GM12892 (cell line): ENCODE results near the gene KIAA0825.
A peak's percentile ranks its signal among the peaks of the same experiment; 100 is the strongest.

Source experiments
- DNase-seq: peaks from one replicate; pipeline ENCODE4 v3.0.0; 2011; ENCODE audit not compliant: insufficient read length
- FAIRE-seq: peaks from 2 replicates; lab custom pipeline; 2011; peaks lifted over from hg19 to GRCh38; lab: Jason Lieb, UNC
- POLR2A ChIP-seq: IDR thresholded peaks from 2 replicates; pipeline ENCODE4 v1.6.1; 2011; ENCODE audit warnings: low read depth, low read length, control low read depth
- POLR2AphosphoS5 ChIP-seq: IDR thresholded peaks from 2 replicates; pipeline ENCODE4 v1.6.1; 2011; ENCODE audit warnings: low read depth, low read length, control low read depth
- TAF1 ChIP-seq: IDR thresholded peaks from 2 replicates; pipeline ENCODE4 v1.6.1; 2011; ENCODE audit warnings: low read depth, mild to moderate bottlenecking, control low read depth, low read length, borderline replicate concordance

The KIAA0825 gene

DNA sequence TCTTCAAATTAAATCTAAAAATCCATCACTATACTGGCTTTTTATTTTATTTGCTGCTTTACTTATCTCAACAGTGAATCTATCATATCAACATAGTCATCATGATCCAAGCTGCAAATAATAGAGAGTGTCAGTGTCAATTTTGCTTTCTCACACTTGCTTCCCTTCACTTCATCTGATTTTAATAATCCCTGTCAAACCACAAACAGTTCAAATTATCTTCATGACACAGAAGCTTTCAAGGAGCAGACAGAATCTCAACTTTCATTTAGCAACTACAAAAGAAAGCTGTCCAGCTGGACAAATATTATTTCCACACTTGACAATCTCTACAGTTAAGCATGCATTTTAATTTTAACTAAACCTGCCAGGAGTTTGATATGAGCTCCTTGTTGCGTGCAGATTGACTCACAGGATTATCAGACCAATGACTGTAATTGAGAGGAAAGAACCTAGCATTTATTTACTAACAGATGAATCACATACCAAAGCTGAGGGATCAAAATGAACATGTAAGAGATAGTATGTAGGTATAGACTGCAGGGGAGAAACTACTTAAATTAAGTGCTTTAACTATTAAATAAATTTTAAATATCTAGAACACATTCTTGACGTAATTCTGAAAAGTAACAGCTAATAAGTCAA lies 56.0 kb downstream of the KIAA0825 start:
- FAIRE-seq (no peak), DNase-seq (no peak)
- TF ChIP-seq POLR2A (no peak), TAF1 (no peak), POLR2AphosphoS5 (no peak)

DNA sequence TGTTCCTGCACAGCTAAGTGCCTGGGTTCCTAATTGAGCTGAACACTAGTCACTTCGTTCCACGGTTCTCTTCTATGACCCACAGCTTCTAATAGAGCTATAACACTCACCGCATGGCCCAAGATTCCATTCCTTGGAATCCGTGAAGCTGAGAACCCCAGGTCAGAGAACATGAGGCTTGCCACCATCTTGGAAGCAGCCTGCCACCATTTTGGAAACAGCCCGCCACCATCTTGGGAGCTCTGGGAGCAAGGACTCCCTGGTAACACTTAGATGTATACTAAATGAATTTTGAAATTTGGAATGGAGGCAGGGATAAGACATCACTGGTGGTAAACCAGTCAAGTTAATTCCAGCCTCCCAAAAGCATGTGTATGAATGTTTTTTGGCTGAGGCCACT lies 60.4 kb downstream of the KIAA0825 start:
- DNase-seq (no peak), FAIRE-seq (no peak)
- TF ChIP-seq POLR2AphosphoS5 (no peak), POLR2A (no peak), TAF1 (no peak)

DNA sequence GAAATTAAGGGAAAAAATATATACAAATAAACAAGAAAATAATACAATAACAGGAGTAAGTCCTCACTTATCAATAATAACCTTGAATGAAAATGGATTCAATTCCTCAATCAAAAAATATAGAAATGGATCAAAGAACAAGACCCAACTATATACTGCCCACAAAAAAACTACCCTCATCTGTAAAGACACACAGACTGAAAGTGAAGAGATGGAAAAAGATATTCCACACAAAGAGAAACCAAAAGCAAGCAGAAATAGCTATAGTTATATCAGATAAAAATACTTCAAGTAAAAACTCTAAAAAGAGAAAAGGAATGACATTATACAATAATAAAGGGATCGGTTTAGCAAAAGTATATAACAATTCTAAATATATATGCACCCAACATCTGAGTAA lies 66.5 kb downstream of the KIAA0825 start:
- FAIRE-seq (no peak), DNase-seq (no peak)
- TF ChIP-seq TAF1 (no peak), POLR2AphosphoS5 (no peak), POLR2A (no peak)

DNA sequence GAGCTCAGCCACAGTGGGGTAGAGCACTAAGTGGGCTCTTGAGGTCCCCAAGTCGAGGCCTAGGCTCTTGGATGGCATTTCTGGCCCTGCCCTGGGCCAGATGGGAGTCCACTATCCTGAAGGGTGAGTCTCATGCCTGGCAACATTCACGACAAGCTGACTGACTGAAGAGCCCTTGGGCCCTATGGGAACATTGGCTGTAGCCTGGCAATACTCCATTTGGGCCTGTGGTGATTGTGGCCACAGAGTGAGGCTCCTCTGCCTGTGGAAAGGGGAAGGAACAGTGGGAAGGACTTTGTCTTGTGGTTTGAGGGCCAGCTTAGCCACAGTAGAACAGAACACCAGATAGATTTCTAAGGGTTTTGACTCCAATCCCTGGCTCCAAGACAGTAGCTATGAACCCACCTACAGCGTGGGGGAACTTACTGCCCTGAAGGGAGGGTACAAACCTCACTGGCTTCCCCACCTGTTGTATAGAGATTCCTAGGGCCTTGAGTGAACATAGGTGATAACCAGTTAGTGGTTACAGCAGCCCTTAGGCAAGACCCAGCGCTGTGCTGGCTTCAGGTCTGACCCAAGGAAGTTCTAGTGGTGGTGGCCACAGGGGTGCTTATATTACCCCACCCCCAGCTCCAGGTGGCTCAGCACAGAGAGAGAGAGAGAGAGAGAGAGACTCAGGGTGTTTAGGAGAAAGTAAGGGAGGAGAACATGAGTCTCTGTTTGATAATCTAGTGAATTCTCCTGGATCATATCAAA lies 72.4 kb downstream of the KIAA0825 start:
- FAIRE-seq (no peak), DNase-seq (no peak)
- TF ChIP-seq POLR2AphosphoS5 (no peak), POLR2A (no peak), TAF1 (no peak)

DNA sequence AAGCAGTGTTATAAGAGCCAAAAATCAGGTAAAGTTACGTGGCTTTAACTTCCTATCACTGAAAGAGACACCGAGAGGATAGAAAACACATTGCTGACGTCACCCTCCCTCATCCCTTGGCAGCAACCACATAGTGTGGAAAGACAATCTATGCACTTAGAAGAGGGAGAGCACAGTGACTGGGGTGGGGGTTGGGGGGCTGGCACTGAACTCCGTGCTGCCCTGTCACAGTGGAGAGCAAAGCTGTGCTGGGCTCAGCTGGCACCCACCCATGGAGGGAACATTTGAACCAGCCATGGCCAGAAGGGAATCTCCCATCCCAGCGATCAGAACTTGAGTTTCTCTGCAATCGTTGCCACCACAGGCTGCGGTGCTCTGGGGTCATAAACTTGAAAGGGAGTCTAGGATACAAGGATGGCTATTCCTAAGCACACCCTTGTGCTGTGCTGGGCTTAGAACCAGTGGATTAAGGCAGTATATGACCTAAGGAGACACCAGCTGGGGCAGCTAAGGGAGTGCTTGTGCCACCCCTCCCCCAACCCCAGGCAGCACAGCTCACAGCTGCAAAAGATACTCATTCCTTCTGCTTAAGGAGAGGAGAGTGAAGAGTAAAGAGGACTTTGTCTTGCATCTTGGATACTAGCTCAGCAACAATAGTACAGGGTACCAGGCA lies 73.4 kb downstream of the KIAA0825 start:
- DNase-seq (no peak), FAIRE-seq (no peak)
- no peak for TF ChIP-seq POLR2A
- TF ChIP-seq TAF1 = no peak
- TF ChIP-seq POLR2AphosphoS5 = no peak

DNA sequence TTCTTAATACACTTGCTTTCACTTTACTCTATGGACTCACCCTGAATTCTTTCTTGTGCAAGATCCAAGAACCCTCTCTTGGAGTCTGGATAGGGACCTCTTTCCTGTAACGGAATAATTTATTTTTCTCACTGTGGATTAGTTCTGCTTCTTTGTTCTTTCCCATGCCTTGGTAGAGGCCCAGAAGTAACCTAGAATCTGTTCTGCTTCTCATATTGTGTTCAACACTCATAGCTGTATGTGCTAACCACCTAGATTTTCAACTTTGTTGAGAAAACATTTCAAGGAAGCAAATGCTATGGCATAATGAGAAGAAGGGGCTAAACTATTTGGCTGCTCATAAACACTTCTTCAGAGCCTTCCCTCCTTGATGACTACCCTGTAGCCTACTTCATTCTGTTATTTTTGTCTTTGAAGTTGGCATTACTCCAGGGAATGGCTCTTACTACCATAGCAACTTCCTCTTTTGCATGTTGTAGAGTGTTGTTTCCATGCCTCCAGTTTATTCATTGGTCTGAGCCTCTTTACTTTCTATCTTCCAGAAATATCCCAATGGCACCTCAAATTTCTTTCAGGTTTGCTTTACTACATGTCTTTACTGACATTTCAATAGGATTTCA lies 74.3 kb downstream of the KIAA0825 start:
- no peak for TF ChIP-seq POLR2AphosphoS5
- TF ChIP-seq TAF1 = no peak
- FAIRE-seq (peak; percentile 70), DNase-seq (no peak)

DNA sequence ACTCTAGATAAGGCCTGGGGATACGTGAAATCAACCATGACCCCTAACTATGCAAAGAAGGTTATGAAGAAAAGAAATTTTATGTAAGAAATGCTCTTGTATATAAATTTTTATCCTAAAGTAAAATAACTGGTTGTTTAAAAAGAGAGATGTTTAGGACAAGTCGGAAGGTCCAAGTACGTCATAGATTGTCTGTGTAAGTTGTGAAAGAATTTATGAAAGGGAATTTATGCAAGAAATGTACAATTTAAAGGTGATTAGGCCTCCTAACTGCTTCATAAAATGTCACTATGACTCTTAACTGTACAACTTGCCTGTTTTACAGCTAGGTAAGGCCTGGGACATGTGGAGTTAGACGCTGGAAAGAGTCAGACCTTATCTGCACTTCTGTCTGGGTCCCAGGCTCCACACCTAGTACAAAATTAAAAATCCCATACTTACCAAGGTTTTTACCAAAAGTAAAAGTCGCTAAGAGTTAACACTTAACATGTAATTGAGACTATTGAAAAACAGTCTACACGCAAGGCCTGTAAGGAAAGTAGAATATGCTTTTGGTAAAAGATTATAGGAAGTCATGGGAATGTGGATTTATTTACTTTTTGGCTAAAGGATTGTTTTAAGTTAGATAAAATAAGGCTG lies 77.4 kb downstream of the KIAA0825 start:
- FAIRE-seq = no peak
- TF ChIP-seq TAF1 (no peak), POLR2AphosphoS5 (no peak), POLR2A (no peak)
- no peak for DNase-seq

DNA sequence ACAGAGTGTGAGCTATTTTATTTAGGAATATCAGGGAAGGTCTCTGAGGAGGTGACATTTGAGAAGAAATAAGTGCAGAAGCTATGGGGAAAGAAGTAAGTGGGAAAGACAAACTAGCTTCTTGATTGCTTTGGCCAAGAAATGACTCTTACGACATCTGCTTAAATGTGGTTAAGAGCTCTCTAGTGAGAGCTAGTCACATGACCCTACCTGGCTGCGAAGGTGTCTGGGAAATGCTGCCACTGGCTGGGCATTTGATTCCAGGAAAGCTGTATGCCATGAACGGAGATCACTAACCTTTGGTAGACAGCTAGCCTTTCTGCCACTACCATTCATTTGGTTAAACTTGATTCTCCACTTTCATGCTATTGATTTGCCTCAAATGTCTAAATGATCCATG lies 80.1 kb downstream of the KIAA0825 start:
- DNase-seq (no peak), FAIRE-seq (no peak)
- no peak for TF ChIP-seq POLR2AphosphoS5
- TF ChIP-seq POLR2A = no peak
- no peak for TF ChIP-seq TAF1

DNA sequence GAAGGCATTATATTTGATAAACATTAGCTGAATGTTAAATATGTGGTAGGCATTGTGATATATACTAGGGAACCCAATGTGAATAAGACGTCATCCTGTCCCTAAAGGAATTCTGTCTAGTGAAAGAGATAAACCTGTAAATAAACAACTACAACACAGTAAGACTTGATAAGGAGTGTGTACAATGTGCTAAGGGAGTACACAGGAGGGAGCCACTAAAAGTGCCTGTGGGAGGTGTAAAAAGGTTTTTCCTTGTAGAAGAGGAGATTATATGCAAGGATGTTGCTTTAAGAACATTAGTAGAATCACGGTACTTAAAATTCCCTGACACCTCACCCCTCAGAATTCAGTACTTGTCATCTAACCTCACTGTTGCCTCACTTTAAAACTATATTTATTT lies 91.7 kb downstream of the KIAA0825 start:
- FAIRE-seq (no peak), DNase-seq (no peak)
- no peak for TF ChIP-seq TAF1
- no peak for TF ChIP-seq POLR2AphosphoS5
- TF ChIP-seq POLR2A = no peak

DNA sequence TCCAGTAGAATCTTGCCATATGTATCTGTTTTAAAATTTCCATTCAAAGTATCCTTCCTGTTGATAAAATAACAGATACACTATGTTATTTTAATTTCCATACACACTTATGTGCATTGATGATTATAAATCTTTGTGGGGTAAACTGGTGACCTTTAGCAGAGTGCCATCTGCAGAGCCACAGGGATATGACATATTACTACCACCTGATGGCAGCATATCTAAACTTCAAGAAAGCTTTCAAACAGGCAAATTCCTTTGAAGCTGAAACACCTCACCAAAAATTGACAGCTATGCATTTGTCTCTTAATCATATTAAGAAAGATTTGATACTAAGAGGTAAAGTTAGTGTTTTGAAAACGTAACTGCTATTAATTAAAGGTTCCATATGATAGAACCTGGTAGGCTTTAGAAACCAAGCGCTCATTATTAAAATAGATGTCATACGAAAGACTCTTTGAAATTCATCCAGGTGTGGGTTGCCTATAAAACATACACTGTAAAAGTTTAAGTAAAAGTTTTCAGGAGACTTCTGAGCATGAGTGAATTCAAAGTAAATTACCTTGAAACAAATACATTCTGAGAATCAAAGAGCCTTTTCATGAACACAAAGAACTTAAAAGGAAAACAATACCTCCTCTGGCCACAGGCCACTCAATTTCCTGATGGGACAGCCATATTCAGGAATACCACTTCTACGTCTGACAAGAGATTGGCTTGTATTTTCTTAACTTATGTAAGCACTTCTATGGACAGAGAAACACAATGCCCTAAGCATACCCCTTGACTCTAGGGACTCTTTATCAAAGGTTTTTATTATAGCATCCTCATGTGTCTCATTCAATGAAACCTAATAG lies 93.3 kb downstream of the KIAA0825 start:
- DNase-seq (no peak), FAIRE-seq (peak; percentile 71)
- TF ChIP-seq TAF1 (no peak), POLR2A (no peak), POLR2AphosphoS5 (no peak)

DNA sequence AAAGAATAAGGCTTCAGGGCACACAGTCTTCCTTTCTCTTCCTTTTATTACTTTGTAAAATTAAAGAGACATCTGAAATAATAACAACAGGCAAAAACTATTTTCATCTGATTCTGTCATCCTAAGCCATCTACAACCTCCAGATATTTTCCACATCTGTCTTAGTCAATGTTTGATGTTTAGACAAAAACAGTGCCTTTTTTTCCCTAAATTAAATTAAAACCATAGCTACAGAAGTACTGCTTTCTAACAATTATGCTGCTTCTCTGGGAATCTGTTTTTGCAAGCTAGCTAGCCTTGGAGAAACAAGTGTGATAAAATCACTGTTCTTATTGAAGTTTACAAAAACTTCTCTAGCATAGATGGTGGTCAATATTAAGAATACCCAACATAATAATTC lies 95.4 kb downstream of the KIAA0825 start:
- FAIRE-seq = no peak
- DNase-seq = no peak
- TF ChIP-seq POLR2A = no peak
- TF ChIP-seq POLR2AphosphoS5 = no peak
- TF ChIP-seq TAF1 = no peak
